Measurements from ENCODE around the gene CALML4.
A peak's percentile ranks its signal among the peaks of the same experiment; 100 is the strongest.
"Not testable (repeated sequence)": the region's sequence is repeated elsewhere in the genome, so short reads cannot be mapped to it uniquely, and the experiment has no call there.

The CALML4 gene

DNA sequence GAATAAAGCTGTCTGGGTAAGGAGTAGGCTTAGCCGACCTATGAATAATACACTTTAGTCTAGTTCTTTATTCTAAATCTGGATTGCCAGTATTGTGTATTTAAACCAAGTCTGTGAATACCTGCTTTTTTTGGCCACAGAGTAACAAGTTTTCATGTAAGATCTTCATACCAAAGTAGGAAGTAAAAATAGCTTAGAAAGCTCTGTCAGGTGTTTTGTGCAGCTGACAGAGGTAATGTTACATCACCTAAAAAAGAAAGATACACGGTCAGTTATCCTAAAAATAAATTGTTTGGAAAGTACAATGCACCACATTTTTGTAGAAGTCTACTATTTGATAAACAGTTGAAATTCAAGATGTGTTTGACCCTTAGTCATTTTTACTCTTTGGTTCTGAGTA, 16.5 kb downstream of the CALML4 start:
- DNase-seq = no peak

DNA sequence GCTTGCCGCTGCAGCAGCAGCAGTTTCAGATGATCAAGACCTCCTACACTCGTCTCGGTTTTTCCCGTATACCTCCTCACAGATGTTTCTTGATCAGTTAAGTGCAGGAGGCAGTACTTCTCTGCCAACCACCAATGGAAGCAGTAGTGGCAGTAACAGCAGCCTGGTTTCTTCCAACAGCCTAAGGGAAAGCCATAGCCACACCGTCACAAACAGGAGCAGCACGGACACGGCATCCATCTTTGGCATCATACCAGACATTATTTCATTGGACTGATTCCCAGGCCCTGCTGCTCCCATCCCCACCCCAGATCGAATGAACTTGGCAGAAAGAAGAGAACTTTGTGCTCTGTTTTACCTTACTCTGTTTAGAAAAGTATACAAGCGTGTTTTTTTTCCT, 17.6 kb downstream of the CALML4 start:
- no peak for DNase-seq

DNA sequence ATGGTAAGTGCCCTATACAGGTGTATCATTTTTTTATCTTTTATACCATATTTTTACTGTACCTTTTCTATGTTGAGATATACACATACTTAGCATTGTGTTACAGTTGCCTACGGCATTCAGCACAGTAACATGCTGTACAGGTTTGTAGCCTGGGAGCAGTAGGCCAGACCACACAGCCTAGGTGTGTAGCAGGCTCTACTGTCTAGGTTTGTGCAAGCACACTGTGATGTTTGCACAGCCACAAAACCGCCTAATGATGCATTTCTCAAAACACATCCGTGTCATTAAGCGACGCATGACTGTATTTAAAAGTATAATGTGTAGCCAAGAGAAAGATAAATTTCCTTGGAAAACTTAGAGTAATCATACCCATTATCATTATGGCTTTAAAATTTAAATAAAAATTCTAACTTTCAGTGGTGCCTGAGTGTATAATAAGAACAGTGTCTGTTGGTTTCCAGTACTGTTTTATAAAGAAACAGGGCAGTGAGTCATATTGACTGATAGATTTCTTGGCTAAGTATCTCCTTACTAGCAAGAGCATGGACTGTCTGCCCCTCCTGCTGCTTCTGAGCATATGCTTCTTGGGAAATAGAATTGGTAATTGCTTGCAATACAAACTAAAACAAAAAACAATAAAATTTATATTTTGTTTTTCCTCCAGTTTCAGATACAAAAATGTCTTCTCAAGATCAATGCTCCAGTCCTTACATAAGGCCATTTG, 18.3 kb downstream of the CALML4 start:
- no peak for DNase-seq

DNA sequence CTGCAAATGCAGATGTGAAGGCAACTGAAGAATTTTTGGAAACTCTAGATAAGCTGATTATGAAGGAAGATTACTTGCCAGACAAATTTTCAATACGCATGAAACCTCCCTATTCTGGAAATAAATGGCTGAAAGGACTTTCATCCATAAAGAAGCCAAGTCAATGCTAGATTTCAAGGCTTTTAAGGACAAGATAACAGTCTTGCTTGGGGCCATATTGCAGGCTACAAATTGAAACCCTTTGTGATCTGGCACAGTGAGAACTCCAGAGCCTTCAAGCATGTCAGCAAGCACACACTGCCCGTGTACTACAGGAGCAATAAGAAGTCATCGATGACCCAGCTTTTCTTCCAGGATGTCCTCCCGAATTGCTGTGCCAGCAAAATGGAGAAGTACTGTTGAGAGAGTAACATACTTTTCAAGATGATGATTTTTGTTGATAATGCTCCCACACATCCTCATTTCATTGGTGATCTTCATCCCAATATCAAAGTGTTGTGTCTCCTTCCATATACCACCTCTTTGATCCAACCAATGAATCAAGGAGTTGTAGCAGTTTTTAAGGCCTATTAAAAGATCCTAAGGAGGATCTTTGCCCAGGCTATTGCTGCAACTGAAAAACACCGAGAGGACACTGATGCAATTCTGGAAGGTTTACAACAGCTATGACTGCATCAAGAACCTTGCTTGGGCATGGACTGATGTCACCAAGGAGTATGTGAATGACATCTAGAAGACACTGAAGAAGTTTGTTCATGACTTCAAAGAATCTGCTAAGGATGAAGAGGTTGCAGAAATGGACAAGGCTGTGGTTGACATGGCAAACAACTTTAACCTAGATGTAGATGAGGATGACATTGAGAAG, 20.3 kb downstream of the CALML4 start:
- DNase-seq = no peak

DNA sequence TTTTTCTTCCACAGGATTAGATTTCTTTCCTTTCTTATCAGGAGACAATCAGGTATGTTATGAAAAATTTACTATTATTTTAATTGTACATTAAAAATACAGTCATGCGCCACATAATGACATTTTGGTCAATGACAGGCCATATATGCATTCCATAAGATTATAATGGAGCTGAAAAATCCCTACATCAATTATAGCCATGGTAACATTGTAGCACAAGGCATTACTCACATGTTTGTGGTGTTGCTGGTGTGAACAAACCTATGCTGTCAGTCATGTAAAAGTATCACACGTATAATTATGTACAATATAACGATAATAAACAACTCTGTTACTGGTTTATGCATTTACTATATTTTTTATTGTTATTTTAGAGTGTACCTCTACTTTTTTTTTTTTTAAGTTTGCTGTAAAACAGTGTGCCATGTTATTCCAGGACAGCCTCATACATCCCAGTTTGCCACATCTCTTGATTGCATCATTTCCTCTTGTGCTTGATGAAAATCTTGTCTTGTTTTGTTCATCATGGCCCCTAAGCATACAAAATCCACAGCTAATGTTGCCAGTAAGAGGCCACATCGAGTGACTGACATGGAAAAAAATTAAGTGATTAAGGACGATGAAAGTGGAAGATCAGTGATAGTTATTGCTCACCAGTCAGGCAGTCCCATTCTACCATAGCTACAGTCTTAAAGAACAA, 21.4 kb downstream of the CALML4 start:
- DNase-seq = no peak

DNA sequence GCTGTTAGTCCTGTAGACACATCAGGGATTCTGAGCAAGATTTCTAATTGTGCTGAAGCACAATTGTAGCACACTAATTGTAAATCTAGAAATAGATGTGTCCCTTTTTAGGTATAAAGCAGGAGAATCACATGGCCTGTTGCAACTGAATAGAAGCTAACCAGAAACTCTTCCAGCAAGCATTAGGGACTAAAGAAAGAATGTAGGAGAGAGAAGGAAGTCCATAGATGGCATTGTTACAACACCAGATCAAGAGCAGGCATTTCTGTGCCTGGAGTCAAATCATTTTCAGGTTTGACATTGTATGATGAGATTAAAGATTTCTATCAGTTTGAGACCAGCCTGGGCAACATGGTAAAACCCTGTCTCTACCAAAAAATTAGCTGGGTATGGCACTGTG, 27.4 kb downstream of the CALML4 start:
- DNase-seq = no peak

DNA sequence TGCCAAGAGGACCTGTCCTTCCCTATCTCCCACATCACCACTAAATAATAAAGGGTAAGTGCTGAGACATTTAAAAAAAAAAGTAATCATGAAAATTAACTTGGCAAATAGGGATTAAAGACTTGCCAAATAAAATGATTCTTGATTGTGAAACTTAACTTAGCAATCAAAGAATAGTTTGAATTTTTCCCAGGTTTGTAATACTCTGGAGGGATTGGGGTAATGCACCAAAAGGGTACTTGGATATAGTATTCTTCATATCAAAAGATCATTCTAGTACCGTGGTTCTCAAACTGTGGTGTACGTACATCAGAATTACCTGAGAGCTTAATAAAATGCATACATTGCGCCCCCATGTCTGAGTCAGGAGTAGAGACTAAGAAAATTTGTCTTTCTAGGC, 28.5 kb downstream of the CALML4 start:
- DNase-seq = no peak

DNA sequence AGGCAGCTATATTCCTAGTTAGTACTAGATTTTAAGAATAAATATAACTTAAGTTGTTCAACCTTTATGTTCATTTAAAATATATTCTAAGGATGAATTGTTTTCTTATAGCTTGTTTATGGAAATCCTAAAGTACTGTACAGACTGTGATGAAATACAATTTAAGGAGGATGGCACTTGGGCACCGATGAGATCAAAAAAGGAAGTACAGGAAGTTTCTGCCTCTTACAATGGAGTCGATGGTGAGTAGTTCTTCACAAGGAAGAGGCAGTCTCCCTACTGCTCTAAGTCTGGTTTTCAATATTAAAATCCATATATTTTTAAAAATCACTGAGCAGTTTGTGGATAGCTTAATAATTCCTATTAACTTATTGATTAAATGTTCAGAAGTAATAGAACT, 29.6 kb downstream of the CALML4 start:
- DNase-seq = no peak

DNA sequence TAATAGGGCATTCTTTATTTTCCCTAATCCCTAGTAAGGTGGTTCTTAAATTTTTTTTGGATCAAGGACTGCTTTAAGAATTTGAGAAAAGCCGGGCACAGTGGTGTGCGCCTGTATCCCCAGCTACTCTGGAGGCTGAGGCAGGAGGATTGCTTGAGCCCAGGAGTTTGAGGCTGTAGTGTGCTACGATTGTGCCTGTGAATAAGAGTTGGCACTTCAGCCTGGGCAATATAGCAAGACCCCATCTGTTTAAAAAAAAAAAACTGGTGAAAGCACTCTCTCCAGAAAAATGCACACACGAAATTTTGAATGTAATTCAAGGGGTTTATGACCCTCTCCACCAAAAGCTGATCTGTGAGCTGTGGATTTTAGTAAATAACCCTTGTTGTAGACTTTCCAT, 32.0 kb downstream of the CALML4 start:
- no peak for DNase-seq

DNA sequence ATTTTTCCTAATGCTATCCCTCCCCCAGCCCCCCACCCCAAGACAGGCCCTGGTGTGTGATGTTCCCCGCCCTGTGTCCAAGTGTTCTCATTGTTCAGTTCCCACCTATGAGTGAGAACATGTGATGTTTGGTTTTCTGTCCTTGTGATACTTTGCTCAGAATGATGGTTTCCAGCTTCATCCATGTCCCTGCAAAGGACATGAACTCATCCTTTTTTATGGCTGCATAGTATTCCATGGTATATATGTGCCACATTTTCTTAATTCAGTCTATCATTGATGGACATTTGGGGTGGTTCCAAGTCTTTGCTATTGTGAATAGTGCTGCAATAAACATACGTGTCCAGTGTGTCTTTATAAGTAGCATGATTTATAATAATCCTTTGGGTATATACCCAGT, 33.1 kb downstream of the CALML4 start:
- DNase-seq = not testable (repeated sequence)

DNA sequence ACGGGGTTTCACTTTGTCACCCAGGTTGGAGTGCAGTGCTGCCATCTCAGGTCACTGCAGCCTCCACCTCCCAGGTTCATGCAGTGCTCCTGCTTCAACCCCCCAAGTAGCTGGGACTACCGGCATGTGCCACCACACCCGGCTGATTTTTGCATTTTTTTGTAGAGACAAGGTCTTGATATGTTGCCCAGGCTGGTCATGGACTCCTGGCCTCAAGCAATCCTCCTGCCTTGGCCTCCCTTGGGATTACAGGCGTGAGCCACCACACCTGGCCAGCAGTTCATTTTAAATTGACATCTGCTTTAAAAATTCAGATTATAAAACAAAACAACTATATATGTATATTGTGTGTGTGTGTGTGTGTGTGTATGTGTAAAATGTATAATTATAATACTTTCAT, 38.3 kb downstream of the CALML4 start:
- no peak for DNase-seq

DNA sequence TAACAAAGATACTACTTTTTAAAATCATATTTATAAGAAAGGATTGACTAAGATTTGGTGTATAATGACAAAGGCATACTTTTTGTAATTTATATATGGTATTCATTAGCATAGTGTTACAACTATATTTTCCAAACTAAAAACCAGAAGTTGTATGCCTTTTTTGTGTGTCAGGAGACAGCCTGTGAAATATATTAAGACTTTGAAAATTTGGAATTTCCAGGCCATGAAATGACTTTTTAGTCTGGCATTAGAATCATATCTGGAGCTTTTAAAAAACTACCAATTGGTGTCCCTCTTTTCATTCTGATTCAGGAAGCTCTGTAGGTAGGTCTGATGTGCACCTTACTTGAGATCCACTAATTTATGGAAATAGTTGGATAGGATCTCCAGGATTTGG, 41.9 kb downstream of the CALML4 start:
- DNase-seq = no peak

DNA sequence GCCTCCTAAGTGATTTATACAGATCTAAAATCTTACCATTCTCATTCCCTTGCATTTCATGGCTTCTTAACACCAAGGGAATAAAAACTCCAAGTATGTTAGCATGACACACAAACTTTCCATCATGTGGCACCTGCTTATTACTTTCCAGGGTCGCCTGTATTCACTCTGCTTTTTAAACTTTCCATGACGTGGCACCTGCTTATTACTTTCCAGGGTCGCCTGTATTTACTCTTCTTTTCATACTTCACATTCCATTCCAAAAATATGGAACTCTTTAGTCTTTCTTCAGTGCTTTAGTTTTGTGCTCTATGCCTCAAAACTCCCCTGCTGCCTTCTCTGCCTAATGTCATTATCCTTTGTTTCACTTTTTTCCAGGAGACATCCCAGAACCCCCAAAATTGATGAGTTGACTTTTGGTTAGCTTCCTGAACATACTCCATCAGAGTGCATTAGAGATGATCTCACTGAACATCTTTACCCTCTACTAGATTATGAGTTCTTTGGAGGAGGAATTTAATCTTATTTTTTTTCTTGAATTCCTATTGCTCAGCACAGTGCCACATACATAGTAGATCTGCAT, 47.0 kb downstream of the CALML4 start:
- no peak for DNase-seq

DNA sequence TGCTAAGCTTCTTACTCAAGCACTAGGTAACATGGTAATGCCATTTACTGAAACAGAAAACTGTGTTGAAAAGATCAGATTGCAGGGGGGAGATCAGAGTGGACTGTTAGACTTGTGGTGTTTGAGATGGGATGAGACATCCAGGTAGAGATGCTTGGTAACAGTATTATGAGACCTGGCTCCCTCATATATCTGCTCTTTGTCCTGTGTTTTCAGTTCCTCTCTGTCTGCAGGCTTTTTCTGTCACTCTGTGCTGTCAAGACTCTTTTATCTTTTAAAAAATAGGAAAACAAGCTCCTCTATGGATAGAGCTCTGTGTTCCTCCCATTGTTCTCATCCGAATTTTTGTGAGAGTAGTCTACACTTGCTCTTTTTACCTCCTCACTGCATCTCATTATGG, 48.1 kb downstream of the CALML4 start:
- DNase-seq = no peak

DNA sequence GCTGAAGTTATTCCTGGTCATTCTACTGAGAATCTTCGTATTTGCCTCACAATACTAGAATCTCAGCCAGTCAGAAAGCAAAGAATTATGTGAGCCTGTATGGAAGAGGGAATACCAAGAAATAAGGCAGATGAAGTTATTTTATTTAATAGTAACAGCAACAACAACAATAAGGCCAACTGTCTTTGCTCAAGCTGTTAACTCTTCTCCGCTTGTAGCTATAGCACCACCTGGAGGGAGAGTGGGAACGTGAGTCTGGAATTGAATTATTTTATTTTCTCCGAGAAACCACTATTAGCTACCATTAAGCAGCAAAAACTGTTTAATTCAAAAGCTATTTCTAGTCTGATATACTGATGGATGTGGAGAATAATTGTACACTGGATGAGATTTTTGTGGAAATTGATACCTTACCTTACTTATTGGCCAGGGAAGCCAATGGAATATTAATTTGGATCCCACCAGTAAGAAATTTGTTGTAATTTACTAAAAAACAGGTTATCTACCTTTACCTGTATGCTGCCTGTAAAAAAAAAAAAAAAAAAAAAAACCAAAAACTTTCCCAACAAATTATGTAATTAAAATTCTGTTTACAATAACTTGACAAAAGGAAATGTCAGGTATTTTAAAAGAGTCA, 50.1 kb downstream of the CALML4 start:
- peak; percentile 9 for DNase-seq

DNA sequence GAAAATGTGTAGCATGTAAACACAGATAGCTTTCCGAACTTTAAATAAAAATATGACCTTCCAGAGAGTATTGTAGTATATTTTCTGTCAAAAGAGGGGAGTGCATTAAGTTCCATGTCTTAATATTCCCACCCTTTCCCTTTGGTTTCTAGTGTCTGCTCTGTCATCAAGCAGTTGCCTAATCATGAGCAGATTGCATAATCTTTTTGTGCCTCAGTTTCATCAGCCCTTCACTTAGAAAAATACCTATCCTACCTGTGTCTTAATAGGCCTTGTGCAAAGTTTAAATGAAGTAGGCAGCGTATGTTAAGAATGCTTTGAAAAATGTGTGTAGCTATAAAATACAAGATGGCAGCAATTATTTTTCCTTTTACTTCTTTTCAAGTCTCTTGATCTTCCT, 52.8 kb downstream of the CALML4 start:
- no peak for DNase-seq

DNA sequence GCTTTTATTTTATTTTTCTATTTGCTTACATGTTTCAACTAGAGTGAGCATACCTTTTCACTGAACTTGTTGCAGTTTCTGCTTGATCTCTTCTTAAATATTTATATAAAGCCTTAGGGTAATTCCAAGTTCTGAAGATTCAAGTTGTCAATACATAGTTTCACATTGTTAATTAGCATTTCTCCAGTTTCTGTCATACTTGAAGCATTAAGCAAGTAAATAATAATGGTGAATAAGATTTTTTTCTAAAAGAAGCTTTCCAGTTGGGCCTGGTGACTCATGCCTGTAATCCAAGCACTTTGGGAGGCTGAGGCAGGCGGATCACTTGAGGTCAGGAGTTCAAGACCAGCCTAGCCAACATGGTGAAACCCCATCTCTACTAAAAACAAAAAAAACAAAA, 53.9 kb downstream of the CALML4 start:
- DNase-seq = no peak

DNA sequence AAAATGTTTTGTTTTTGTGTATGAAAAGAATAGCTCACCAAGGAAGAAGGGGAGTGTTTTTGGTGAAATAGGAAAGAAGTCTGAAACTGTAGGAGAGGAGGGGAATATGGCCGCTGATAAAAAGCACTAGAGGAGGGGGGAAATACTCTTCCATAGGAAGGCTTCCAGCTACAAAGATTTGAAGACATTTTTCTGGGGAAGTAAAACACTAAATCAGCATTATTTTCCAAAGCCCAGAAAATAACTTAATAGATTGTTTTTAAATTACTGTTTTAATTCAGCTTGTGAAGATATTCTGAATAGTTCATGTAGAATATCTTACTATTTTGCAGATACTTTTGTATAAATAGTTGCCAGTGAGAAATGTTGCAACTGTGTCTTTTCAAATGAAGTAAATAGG, 54.9 kb downstream of the CALML4 start:
- DNase-seq = no peak

DNA sequence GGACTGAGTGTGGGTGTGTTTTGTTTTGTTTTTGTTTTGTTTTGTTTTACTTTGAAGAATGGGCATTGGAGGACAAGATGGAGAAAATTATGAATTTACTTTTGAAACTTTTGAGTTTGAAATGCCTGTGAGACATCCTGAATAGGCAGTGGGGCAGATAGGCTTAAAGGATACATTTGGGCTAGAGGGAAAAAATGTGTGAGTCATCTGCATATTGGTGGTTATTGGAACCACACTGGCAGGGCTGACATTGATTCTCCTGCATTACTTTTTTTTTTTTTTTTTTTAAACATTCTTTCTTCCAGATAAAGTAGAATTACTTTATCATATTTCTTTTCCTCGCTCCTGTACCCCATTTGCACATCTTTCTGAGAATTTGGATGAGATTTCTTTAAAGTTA, 56.1 kb downstream of the CALML4 start:
- no peak for DNase-seq

DNA sequence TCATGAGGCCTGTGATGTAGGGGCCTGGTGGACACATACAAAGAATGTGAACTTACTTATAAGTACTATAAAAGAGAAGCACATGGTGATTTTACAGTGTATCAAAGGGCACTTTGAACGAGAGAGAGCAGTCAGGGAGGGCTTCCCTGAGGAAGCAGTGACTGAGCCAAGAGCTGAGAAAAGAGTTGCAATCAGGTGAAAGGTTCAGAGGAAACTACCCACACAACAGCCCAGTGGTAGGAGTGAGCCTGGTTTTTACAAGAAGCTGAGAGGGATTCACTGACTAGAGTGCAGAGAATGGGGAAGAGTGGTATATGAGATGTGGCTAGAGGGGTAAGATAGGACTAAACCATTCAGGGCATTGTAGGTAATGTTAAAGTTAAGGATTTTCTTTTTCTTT, 57.1 kb downstream of the CALML4 start:
- DNase-seq = no peak

DNA sequence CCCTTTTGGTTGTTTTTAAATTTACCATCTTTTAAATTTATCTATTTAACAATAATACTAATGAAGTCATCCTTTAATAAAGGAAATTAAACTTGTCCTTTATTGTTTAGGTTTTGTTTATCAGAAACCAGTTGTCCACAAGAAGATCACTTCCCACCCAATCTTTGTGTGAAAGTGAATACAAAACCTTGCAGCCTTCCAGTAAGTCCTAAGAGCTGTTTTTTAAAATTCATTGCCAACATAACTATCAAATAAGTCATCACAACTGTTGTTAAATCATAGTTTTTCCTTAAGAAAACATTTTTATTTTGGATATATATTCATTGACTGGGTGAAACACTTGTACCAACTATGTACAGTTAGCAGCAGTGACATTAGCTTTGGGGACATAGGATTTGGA, 59.4 kb downstream of the CALML4 start:
- DNase-seq = no peak

DNA sequence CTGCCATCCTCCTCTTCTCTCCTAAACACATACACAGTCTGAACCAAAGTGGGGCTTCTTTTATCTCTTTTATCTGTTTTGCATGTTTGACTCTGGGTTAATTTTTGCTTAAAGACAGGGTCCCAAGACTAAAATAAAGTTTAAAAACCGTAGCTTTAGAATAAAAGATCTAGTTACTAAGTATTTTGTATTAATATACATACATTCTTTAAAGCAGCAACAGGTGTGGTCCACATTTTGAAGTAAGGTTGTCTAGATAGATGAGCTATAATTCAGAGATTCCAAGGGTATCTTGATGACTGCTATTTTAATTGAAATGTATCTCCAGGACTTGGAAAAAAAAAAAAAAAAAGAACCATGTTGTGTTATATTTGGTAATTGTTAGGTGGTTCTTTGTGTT, 61.3 kb downstream of the CALML4 start:
- no peak for DNase-seq

DNA sequence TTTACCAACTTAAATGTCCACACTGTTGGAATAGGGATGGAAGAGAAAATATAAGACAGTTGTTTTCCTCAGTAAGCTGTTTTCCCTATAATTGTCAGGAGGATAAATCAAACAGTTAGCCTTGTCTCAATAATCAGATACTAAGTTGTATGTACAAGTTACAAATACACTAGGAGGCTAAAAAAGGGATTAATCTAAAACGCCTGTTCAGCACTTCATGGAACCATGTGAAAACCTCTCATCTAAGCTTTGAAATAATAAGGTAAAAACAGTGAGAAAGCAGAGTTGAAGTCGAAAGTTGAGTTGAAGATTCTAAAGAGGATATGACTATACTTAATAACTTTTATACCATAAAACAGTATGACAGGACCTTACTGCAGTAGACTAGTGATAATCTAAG, 62.0 kb downstream of the CALML4 start:
- DNase-seq = no peak

All from activated CD4-positive, alpha-beta T cell treated with anti-CD3 and anti-CD28 coated beads, Interleukin-10, Interleukin-2, amounts not matched to agents 100 ng/mL and 50 ng/mL, durations not matched to agents 16 hours and 8 hours (primary cell).